HK-2 (cell line): ENCODE results near the gene TPSB2.
"Not testable (repeated sequence)": the region's sequence is repeated elsewhere in the genome, so short reads cannot be mapped to it uniquely, and the experiment has no call there.

ENCODE experiments used
- DNase-seq: peaks from one replicate; pipeline ENCODE4 v3.0.0-alpha.2; 2018; ENCODE audit not compliant: unreplicated experiment

The TPSB2 gene

DNA sequence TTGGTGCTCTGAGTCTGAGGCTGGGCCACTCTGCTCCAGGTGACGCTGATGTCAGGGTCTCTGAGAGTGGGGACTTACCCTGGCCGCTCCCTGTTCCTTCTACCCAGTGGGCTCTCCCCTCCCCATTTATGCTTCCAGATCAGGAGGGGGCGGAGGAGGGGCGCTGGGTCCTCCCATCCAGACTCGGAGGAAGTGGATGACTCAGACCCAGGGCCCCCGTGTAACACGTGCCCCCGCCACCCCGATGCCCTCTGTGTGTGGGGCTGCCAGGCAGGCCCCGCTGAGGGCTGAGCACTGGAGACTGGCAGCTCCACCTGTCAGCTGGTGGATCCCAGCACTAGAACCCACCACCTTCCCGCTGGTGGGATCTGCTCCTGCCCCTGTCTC is at the start of gene TPSB2:
TPSB2 (minus strand) TSS at position 101 of the 387 bp plus-strand sequence. CDS start 233 bp downstream, outside the sequence.
- not testable (repeated sequence) for DNase-seq

DNA sequence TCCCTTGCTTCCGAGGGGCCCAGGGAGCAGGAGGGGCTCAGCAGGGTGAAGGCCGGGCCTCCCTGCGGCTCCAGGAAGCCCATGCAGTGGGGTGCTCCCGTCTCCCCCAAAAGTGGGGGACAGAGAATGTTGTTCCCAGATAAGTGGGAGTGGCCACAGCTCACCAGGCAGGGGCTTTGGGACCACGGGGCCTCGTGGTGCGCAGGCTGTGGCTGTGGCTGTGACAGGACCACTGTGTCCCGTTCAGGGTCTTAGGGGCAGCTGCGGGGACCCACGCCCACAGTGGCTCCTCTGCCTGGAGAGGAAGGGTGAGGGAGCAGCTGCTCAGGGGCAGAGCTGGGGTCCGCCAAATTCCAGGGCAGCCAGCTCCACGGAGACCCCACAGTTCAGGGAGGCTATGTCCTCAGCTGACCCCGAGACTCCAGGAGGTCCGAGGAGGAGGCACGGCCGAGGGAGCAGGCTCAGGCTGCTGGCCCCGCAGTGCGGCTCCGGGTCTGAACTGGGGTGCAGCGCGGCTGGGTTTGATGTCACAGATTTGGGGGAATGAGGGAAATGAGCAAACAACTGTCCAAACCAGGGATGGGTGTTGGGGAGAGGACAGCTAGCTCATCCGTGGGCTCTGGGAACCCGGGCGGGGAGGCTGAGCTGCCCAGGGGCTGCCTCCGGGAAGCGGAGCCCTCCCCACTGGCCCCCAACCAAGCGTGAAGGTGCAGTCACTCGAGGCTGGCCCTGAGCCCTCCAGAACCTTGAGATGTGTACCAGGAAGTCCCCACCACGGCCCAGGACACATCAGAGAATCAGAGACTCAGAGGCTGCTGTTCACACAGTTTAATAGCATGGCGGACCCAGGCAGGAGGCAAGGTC is 49.3 kb upstream of the TPSB2 start:
- no peak for DNase-seq

DNA sequence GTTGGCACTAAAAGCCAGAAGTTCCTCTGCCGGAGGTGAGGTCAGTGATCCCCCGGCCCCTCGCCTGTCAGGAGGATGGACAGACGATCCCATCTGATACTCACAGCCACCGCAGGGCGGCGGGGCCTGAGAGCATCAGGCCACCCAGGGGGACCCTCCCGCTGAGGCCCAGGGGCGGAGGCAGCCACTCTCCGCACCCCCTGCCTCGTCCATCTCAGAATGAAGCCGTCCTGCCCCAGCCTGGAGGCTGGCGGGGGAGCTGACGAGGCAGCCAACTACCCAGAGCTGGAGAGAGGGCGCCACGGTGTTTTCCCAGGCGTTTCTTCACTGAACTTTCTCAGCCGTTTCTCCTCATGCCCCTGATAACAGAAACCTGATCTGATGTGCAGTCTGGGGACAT is 48.5 kb upstream of the TPSB2 start:
- DNase-seq = no peak

DNA sequence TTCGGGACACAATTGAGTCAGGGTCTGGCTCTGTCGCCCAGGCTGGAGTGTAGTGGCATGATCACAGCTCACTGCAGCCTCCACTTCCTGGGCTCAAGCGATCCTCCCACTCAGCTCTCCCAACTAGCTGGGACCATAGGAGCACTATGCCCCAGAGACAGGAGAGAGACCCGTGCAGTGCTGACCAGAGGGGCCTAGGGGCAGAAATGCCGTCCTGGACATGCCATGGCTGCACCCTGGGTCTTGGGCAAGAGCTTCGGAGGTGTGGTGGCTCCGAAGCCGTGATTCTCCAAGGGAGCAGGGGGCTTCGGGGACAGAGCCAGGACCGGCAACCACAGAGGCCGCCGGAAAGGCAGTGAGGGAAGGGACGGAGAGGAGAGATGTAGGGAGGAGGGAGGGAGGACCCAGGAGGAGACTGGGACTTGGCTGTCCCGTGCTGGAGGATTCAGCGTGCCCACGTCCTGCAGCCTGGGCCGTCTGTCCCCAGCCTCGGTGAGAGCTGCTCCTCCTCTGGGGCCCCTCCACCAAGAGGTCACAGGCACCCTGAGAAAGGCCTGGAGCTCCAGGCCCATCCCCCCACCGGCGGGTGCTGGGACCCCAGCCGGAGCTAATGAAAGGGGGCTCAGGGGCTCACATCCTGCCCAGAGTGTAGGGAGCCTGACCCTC is 47.8 kb upstream of the TPSB2 start:
- no peak for DNase-seq

DNA sequence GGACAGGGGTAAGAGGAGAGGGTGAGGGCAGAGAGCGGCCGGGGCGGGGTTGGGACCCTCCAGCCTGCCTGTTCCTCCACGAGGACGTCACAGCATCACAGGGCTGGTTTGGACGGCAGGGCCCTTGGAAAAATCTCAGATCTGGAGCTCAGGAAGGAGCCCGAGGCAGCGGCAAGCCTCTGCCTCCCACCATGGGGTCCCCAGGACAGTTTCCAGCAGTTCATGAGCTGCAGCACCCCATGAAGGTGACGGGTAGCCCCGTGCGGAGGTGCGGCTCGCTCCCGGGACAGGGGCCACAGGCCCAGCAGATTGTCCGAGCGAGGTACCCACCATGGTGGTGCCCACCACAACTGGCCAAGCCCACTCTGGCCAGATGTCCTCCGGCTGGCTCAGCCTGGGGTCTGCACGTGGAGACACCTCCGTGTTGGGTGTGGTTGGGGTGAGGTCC is 47.2 kb upstream of the TPSB2 start:
- DNase-seq = no peak

DNA sequence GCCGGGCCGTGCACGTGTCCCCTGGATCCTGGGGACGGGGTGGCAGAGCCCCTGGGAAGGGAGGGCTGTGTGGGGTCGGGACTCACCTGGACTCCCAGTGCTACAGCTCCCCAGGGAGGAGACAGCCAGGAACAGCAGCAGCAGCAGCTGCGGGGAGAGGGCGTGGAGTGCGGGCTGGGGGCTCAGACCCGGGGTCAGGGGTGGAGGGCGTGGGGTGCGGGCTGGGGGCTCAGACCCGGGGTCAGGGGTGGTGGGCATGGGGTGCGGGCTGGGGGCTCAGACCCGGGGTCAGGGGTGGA is 46.5 kb upstream of the TPSB2 start:
- DNase-seq = no peak

DNA sequence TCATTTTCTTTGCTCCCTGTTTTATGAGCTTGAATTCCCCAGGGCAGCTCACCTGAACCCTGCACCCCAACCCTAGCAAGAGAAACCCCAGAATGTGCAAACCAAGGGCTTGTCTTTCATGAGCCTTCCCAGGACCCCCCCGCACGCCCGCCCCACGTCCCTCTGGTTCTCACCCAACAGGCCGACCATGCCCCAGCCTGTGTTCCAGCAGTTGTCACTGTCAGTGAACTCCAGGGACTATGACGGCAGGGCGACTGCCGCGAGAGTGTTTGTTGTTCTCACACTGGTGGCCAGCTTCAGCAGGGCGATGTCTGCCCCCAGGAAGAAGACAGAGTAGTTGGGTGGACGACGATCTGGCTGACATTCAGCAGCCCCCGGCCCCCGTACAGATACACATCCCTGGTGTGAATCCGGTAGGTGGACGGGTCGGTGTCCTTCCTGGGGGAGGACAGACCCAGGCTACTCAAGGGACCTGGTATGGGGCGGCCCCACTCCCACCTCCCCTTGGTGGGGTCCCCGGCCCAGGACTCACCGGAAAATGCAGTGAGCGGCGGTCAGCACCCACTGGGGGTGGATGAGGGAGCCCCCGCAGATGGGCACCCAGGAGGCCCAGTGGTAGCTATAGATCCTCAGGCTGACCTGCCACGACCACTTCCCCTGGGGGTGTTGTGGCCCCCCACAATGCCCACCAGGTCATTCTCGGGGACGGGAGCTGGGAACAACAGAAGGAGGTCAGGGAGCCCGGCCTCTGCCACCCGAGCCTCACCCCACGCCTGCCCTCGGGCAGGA is 46.0 kb upstream of the TPSB2 start:
- DNase-seq = no peak

DNA sequence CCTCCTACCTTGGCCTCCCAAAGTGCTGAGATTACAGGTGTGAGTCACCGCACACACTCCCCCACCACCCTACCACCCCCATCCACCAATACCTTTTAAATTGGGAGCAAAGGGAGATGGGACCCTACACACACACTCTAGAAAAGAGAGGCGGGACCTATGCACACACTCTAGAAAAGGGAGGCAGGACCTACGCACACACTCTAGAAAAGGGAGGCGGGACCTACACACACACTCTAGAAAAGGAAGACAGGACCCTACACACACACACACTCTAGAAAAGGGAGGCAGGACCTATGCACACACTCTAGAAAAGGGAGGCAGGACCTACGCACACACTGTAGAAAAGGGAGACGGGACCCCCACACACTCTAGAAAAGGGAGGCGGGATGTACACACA is 44.8 kb upstream of the TPSB2 start:
- DNase-seq = no peak

DNA sequence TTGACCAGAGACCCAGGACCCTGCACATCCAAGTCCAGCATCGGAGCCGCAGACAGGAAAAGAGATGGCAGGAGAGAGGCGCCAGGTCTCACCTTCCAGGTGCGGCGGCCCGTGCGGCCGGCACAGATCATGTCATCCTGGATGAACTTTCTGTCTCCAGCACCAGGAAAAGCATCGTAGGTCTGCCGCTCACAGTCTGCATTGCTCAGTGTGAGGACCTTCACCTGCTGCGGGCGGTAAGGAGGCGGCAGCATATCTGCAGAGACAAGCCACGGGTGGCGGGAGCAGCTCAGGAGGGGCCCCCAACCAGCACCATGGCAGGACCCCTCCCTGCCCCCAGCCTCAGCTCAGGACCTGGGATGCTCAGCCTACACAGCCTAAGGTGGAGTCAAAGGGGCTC is 43.8 kb upstream of the TPSB2 start:
- DNase-seq = no peak

DNA sequence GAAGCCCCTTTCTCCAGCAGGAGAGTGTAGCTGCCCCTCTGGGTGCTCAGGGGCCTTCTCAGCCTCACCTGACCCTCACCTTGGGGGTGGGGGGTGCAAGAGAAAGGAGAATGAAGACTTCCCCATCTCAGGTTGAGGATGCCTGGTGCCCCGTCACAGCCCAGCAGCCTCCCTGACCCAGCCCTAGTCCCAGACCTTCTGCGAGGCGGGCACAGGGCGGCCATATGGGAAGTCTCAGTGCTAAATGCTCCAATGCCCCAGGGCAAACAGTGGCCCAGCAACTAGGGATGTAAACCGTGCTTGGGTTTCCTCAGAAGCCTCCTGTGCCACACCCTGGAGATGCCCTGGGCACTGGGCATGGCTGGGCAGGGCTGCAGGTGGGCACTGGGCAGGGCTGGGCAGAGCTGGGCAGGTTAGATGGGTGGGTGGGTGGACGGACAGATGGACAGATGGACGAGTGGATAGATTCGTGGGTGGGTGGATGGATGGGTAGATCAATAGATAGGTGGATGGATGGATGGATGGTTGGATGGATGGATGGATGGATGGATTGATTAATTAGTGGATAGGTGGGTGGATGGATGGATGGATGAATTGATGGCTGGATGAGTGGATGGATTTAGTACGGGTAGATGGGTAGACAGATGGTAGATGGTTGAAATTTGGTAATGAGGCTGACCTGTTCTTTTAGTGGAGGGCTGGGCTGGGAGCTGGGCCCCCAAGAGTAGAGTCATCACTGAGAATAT is 42.6 kb upstream of the TPSB2 start:
- no peak for DNase-seq

DNA sequence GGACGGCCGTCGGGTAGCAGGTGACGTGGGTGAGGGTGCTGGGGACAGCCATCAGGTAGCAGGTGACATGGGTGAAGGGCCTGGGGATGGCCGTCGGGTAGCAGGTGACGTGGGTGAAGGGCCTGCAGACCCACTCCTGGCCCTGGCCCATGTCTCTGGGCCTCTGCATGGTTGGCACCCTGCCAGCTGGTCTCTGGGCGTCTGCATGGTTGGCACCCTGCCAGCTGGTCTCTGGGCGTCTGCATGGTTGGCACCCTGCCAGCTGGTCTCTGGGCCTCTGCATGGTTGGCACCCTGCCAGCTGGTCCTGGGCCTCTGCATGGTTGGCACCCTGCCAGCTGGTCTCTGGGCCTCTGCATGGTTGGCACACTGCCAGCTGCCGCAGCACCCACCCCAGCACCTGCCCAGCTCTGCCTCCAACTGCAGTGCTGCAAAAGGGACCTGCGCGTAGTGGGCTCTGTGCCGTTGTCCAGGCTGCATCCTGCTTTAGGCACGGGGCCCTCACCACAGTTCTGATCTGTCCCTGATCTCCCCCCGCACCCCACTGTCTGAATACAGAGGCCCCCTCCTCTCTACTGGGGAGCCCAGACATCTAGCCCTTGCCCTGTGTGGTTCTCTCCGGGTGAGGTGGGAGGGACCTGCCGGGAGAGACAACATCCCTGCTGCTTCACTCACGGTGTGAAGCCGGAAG is 41.9 kb upstream of the TPSB2 start:
- peak; percentile 28 for DNase-seq

DNA sequence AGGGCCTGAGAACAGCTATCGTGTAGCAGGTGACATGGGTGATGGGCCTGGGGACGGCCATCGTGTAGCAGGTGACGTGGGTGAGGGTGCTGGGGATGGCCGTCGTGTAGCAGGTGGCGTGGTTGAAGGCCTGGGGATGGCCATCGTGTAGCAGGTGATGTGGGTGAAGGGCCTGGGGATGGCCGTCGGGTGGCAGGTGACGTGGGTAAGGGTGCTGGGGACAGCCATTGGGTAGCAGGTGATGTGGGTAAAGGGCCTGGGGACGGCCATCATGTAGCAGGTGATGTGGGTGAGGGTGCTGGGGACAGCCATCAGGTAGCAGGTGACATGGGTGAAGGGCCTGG is 41.4 kb upstream of the TPSB2 start:
- DNase-seq = no peak

DNA sequence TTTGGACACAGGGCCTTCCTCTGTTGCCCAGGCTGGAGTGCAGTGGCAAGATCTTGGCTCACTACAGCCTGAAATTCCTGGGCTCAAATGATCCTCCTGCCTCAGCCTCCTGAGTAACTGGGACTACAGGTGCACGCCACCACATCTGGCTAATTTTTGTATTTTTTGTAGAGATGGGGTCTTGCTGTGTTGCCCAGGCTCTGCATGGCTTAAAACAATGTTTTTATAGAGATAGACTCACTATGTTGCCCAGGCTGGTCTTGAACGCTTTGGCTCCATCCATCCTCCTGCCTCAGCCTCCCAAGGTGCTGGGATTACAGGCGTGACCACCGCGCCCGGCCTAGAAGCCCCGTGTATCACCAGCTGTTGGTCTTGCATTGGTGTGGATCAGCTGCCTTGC is 39.4 kb upstream of the TPSB2 start:
- DNase-seq = not testable (repeated sequence)

DNA sequence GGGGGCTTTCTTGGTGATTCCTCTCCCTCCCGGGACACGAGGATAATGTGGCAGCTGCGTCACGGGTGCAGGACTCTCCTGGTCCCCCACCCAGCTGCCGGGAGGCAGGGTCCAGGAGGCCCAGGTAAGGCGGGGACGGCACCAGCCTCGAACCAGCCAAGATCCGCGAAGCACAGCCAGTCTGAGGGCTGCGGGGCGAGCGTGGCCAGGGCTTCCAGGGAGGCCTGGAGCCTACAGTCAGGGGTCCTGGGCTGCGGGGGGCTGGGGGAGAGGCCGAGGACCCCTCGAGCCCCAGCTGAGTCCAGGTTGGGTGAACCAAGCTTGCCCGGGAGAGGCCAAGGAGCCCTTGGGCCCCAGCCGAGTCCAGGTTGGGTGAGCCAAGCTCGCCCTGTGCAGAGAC is 35.8 kb upstream of the TPSB2 start:
- DNase-seq = no peak

DNA sequence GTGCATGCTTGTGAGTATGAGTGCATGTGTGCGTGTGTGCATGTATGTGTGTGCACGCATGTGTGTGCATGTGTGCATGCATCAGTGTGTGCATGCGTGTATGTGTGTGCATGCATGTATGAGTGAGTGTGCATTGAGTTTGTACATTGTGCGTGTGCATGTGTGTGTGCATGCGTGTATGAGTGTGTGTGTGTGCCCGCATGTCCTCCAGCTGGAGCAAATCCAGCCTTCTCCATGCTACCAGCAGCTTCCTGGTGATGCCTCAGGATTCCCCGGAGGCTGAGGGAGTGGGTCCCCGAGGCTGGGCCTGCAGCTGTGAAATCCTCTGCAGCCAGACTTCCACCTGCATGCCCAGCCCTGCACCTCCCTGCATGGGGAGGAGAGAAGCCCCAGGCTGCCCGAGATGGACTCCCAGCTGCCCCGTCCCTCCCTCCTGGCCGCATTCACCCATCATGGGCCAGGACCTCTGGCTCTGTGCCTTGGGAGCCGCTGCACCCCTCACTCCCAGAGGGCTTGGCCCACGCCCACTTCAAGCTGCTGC is 35.2 kb upstream of the TPSB2 start:
- DNase-seq = no peak

DNA sequence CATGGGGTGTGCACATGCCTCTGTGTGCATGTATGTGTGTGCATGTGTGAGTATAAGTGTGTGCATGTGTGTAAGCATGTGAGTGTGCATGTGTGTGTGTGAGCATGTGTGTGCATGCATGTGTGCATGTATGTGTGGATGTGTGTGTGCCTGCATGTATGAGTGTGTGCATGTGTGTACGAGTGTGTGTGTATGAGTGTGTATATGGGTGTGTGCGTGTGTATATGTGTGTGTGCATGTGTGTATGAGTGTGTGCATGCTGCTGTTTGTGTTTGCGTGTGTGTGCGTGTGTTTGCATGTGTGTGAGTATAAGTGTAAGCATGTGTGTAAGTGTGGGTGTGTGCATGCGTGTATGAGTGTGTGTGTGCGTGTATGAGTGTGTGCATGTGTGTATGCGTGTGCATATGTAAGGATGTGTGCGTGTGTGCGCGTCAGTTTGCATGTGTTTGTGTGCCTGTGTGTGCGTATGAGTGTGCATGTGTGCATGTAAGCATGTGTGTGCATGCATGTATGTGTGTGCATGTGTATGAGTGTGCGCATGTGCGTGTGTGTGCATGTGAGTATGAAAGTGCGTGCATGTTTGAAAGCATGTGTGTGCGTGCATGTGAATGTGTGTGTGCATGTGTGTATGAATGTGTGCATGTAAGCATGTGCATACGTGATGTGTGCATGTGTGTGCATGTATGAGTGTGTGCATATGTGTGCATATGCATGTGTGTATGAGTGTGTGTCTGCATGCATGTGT is 34.5 kb upstream of the TPSB2 start:
- no peak for DNase-seq

DNA sequence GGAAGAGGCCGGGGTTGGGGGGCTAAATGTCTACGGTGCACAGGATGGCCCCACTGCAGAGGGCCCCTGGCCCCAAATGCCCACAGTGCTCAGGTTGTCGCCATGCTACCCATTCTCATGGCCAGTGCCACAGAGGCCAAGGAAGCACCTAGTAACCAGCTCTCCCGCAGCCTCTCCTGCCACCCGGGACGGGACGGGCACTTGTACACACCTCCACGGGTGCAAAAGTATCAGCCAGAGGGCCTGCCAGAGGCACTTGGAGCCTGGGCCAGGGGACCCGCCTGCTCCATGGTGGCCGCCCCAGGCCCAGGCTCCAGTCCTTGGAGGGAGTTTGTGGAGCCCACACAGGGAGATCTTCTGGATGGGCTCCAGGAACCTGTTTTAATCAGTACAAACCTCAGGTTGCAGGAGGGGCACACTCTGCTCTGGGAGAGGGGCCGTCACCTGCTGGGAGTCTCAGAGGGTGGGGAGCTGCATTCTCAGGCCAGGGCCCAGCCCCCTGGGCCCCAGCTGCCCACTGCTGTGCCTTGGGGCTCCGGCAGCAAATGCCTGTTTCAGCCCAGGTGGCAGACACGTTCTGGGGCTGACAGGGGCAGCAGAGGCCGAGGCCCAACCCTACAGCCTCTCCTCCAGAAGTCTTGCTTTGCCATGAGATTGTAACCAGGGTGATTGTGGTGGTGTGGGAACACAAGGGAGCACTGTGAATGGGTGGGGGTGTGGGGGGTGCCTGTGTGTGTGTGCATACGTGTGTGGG is 33.8 kb upstream of the TPSB2 start:
- no peak for DNase-seq

DNA sequence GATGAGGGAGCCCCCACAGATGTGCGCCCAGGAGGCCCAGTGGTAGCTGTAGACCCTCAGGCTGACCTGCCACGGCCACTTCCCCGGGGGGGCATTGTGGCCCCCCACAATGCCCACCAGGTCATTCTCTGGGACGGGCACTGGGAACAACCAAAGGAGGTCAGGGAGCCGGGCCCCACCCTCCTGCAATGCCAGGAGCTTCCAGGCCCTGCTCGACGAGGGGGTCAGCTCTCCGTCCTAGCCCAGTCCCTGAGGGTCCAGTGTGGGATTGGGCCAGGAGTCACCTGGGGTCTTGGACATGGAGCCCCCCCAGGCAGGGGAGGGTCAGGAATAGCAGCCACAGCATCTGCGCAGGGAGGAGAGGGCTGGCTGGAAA is 32.9 kb upstream of the TPSB2 start:
- no peak for DNase-seq

DNA sequence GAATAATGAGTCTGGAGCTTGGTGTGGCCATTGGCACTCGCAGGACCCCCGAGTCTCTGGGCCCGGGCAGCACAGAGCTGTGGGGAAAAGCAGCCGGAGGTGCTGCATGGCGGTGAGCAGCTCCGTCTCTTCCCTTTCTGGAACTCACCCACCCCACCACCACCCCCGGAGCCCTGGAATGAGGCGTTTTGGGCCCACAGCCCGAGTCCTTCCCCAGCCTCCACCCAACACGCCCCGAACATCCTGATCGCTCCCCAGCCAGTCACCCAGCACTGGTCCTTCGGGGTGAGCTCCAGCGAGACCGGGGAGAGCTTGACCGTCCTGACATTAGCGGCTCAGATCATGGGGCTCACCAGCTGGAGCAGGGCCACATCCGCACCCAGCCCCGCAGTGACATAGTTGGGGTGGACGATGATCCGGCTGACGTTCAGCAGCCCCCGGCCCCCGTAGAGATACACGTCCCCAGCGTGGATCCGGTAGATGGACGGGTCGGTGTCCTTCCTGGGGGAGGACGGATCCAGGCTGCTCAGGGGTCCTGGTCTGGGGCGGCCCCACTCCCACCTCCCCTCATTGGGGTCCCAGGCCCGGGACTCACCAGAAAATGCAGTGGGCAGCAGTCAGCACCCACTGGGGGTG is 32.3 kb upstream of the TPSB2 start:
- no peak for DNase-seq
